Chondrocyte (in vitro differentiated cells): ENCODE results near the gene DNAJC4. TPM values are rescaled to one million over a fixed set of nuclear protein-coding genes. Genes with fewer than 3 reads are reported as not detected.

ENCODE experiments used
- DNase-seq: peaks from one replicate; pipeline ENCODE4 v3.0.0; 2021; ENCODE audit warnings: mixed read lengths, low spot score
- H3K27ac Mint-ChIP-seq: one replicate; pipeline ENCODE4 v1.8.0; 2021; ENCODE audit warnings: mild to moderate bottlenecking, moderate library complexity, mixed read lengths; ENCODE audit not compliant: unreplicated experiment
- H3K27me3 Mint-ChIP-seq: 2 replicates; pipeline ENCODE4 v1.8.0; 2021; ENCODE audit warnings: low read depth, mixed read lengths
- H3K36me3 Mint-ChIP-seq: 2 replicates; pipeline ENCODE4 v1.8.0; 2021; ENCODE audit warnings: low read depth, mixed read lengths
- H3K4me1 Mint-ChIP-seq: 2 replicates; pipeline ENCODE4 v1.8.0; 2021; ENCODE audit warnings: low read depth, mild to moderate bottlenecking, mixed read lengths
- H3K4me3 Mint-ChIP-seq: one replicate; pipeline ENCODE4 v1.8.0; 2021; ENCODE audit warnings: mild to moderate bottlenecking, moderate library complexity, mixed read lengths; ENCODE audit not compliant: unreplicated experiment
- H3K9me3 Mint-ChIP-seq: 2 replicates; pipeline ENCODE4 v1.8.0; 2021; ENCODE audit warnings: low read depth, mixed read lengths
- CTCF ChIP-seq: fragments of 200-600 bp; sonication (generic); IDR thresholded peaks from 2 replicates; pipeline ENCODE4 v1.5.0; 2021; ENCODE audit warnings: antibody characterized with exemption, mild to moderate bottlenecking, moderate library complexity
- total RNA-seq: library from RNA; stranded (reverse); gene quantifications from 3 replicates; pipeline ENCODE4 v1.2.1, GENCODE V29; 2021

Gene DNAJC4
- total RNA-seq, 1 donor from 2014 or later: 31.6 TPM

- H3K9me3 Mint-ChIP-seq: no peaks in the 10 kb centered on the region
- no peak overlapping the region for H3K27ac Mint-ChIP-seq
- H3K27me3 Mint-ChIP-seq: no peaks in the 10 kb centered on the region
- no peak for DNase-seq
- TF ChIP-seq CTCF: no peak
- no peak overlapping the region for H3K4me3 Mint-ChIP-seq
- H3K36me3 Mint-ChIP-seq: peaks cover 23% of the 10 kb centered on the region
- H3K4me1 Mint-ChIP-seq: peaks cover 19% of the 10 kb centered on the region
Measured at GRCh38 chr11:64256300-64256699, 26.0 kb downstream of the DNAJC4 start.

- Mint-ChIP-seq H3K27ac (no peak overlapping the region), H3K9me3 (no peaks in the 10 kb centered on the region), H3K4me1 (peaks cover 14% of the 10 kb centered on the region), H3K27me3 (no peaks in the 10 kb centered on the region), H3K4me3 (no peak overlapping the region), H3K36me3 (peaks cover 33% of the 10 kb centered on the region)
- peak; percentile 87 for DNase-seq
- TF ChIP-seq CTCF: no peak
Measured at GRCh38 chr11:64258356-64258755, 28.0 kb downstream of the DNAJC4 start.

GRCh38 chr11:64258946-64259532 lies 28.7 kb downstream of the DNAJC4 start:
- peaks cover 7% of the 10 kb centered on the region for H3K4me1 Mint-ChIP-seq
- TF ChIP-seq CTCF: no peak
- no peak for DNase-seq
- no peaks in the 10 kb centered on the region for H3K27me3 Mint-ChIP-seq
- no peak overlapping the region for H3K27ac Mint-ChIP-seq
- H3K4me3 Mint-ChIP-seq: no peak overlapping the region
- H3K36me3 Mint-ChIP-seq: peaks cover 34% of the 10 kb centered on the region
- no peaks in the 10 kb centered on the region for H3K9me3 Mint-ChIP-seq

- H3K36me3 Mint-ChIP-seq: peaks cover 34% of the 10 kb centered on the region
- no peak for TF ChIP-seq CTCF
- H3K4me1 Mint-ChIP-seq: peaks cover 5% of the 10 kb centered on the region
- no peak overlapping the region for H3K4me3 Mint-ChIP-seq
- H3K9me3 Mint-ChIP-seq: no peaks in the 10 kb centered on the region
- DNase-seq: no peak
- no peaks in the 10 kb centered on the region for H3K27me3 Mint-ChIP-seq
- no peak overlapping the region for H3K27ac Mint-ChIP-seq
Measured at GRCh38 chr11:64259533-64260067, 29.3 kb downstream of the DNAJC4 start.

- H3K36me3 Mint-ChIP-seq: peaks cover 34% of the 10 kb centered on the region
- no peak for DNase-seq
- peak overlapping the region; percentile 74 for H3K27ac Mint-ChIP-seq
- peaks cover 5% of the 10 kb centered on the region for H3K4me1 Mint-ChIP-seq
- H3K27me3 Mint-ChIP-seq: no peaks in the 10 kb centered on the region
- H3K4me3 Mint-ChIP-seq: no peak overlapping the region
- no peaks in the 10 kb centered on the region for H3K9me3 Mint-ChIP-seq
- TF ChIP-seq CTCF: no peak
Measured at GRCh38 chr11:64260147-64260708, 29.9 kb downstream of the DNAJC4 start.
